Measurements from ENCODE around the gene LRRC10. TPM values are rescaled to one million over a fixed set of nuclear protein-coding genes. Genes with fewer than 3 reads are reported as not detected.

LRRC10 gene
- not detected for total RNA-seq
- not detected for polyA plus RNA-seq
- total RNA-seq: 0 reads per million in 6 experiments

GRCh38 chr12:69610729-69611128 is at the start of gene LRRC10:
Gene LRRC10 (minus strand): TSS chr12:69610907. CDS start chr12:69610838, 69 bp downstream.
- Mint-ChIP-seq H3K27ac (no peak within 1 kb of the TSS), H3K27me3 (peaks cover 0 to 7% (median 7%) of the 10 kb centered on the region in 5 donors), H3K4me3 (no peak within 1 kb of the TSS), H3K4me1 (peaks cover 0 to 8% (median 0%) of the 10 kb centered on the region in 4 donors), H3K9me3 (no peaks in the 10 kb centered on the region), H3K36me3 (no peaks in the 10 kb centered on the region)
- POLR2A ChIA-PET: no interaction called here
- no peak for ATAC-seq
- no peak for DNase-seq

GRCh38 chr12:69660164-69660863 is 49.6 kb upstream of the LRRC10 start:
- DNase-seq (no peak), ATAC-seq (no peak)
- no peaks in the 10 kb centered on the region for H3K36me3 Mint-ChIP-seq
- no peak overlapping the region for H3K27ac Mint-ChIP-seq
- no peak overlapping the region for H3K4me3 Mint-ChIP-seq
- peaks cover 2 to 39% (median 13%) of the 10 kb centered on the region in 5 donors for H3K27me3 Mint-ChIP-seq
- H3K9me3 Mint-ChIP-seq: no peaks in the 10 kb centered on the region
- no peaks in the 10 kb centered on the region for H3K4me1 Mint-ChIP-seq
- POLR2A ChIA-PET: no interaction called here

- H3K9me3 Mint-ChIP-seq: no peaks in the 10 kb centered on the region
Measured at GRCh38 chr12:69658203-69658602, 47.5 kb upstream of the LRRC10 start.

GRCh38 chr12:69657376-69658137 is 46.9 kb upstream of the LRRC10 start:
- no peak for ATAC-seq
- H3K4me1 Mint-ChIP-seq: no peaks in the 10 kb centered on the region
- no peak overlapping the region for H3K27ac Mint-ChIP-seq
- no peaks in the 10 kb centered on the region for H3K9me3 Mint-ChIP-seq
- DNase-seq: no peak
- no peak overlapping the region for H3K4me3 Mint-ChIP-seq
- no peaks in the 10 kb centered on the region for H3K36me3 Mint-ChIP-seq
- POLR2A ChIA-PET: no interaction called here
- H3K27me3 Mint-ChIP-seq: peaks cover 2 to 26% (median 10%) of the 10 kb centered on the region in 5 donors

More at GRCh38 chr12:69658203-69658602, 47.5 kb upstream of the LRRC10 start:
- no peaks in the 10 kb centered on the region for H3K4me1 Mint-ChIP-seq
- H3K27me3 Mint-ChIP-seq: peaks cover 2 to 27% (median 10%) of the 10 kb centered on the region in 5 donors
- no peak overlapping the region for H3K4me3 Mint-ChIP-seq
- POLR2A ChIA-PET: no interaction called here
- no peaks in the 10 kb centered on the region for H3K36me3 Mint-ChIP-seq
- ATAC-seq: no peak
- no peak overlapping the region for H3K27ac Mint-ChIP-seq
- no peak for DNase-seq

- DNase-seq (no peak), ATAC-seq (no peak)
- peaks cover 2 to 26% (median 11%) of the 10 kb centered on the region in 5 donors for H3K27me3 Mint-ChIP-seq
- no peak overlapping the region for H3K27ac Mint-ChIP-seq
- H3K9me3 Mint-ChIP-seq: no peaks in the 10 kb centered on the region
- no peaks in the 10 kb centered on the region for H3K4me1 Mint-ChIP-seq
- POLR2A ChIA-PET: no interaction called here
- H3K36me3 Mint-ChIP-seq: no peaks in the 10 kb centered on the region
- no peak overlapping the region for H3K4me3 Mint-ChIP-seq
Measured at GRCh38 chr12:69655616-69656340, 45.1 kb upstream of the LRRC10 start.

GRCh38 chr12:69653703-69654102 is 43.0 kb upstream of the LRRC10 start:
- Mint-ChIP-seq H3K27me3 (peaks cover 4 to 12% (median 9%) of the 10 kb centered on the region in 5 donors), H3K9me3 (no peaks in the 10 kb centered on the region)

GRCh38 chr12:69651922-69652321 is 41.2 kb upstream of the LRRC10 start:
- no peak for ATAC-seq
- Mint-ChIP-seq H3K27ac (no peak overlapping the region), H3K4me1 (no peaks in the 10 kb centered on the region), H3K4me3 (no peak overlapping the region), H3K9me3 (no peaks in the 10 kb centered on the region), H3K27me3 (peaks cover 8 to 19% (median 10%) of the 10 kb centered on the region in 5 donors), H3K36me3 (no peaks in the 10 kb centered on the region)
- POLR2A ChIA-PET: interaction anchor here (0.7 kb wide), 1 partner anchor 10 kb away, joined by 4 read pairs; no protein-coding TSS in a partner anchor
- DNase-seq: no peak

More at GRCh38 chr12:69653703-69654102, 43.0 kb upstream of the LRRC10 start:
- Mint-ChIP-seq H3K36me3 (no peaks in the 10 kb centered on the region), H3K4me3 (no peak overlapping the region), H3K4me1 (no peaks in the 10 kb centered on the region), H3K27ac (no peak overlapping the region)
- DNase-seq: no peak
- POLR2A ChIA-PET: no interaction called here
- no peak for ATAC-seq

GRCh38 chr12:69649529-69649928 is 38.8 kb upstream of the LRRC10 start:
- POLR2A ChIA-PET: no interaction called here

GRCh38 chr12:69648476-69648875 is 37.8 kb upstream of the LRRC10 start:
- Mint-ChIP-seq H3K4me3 (no peak overlapping the region), H3K9me3 (no peaks in the 10 kb centered on the region), H3K27me3 (peaks cover 5 to 15% (median 10%) of the 10 kb centered on the region in 5 donors), H3K36me3 (no peaks in the 10 kb centered on the region), H3K4me1 (no peaks in the 10 kb centered on the region), H3K27ac (no peak overlapping the region)
- ATAC-seq (no peak), DNase-seq (no peak)
- POLR2A ChIA-PET: no interaction called here

More at GRCh38 chr12:69649529-69649928, 38.8 kb upstream of the LRRC10 start:
- no peak for ATAC-seq
- H3K36me3 Mint-ChIP-seq: no peaks in the 10 kb centered on the region
- H3K4me3 Mint-ChIP-seq: no peak overlapping the region
- no peaks in the 10 kb centered on the region for H3K4me1 Mint-ChIP-seq
- no peaks in the 10 kb centered on the region for H3K9me3 Mint-ChIP-seq
- no peak for DNase-seq
- peaks cover 5 to 15% (median 10%) of the 10 kb centered on the region in 5 donors for H3K27me3 Mint-ChIP-seq
- no peak overlapping the region for H3K27ac Mint-ChIP-seq

- DNase-seq (no peak), ATAC-seq (no peak)
- Mint-ChIP-seq H3K36me3 (no peaks in the 10 kb centered on the region), H3K4me1 (no peaks in the 10 kb centered on the region), H3K27me3 (peaks cover 5 to 15% (median 10%) of the 10 kb centered on the region in 5 donors), H3K4me3 (no peak overlapping the region), H3K27ac (no peak overlapping the region), H3K9me3 (no peaks in the 10 kb centered on the region)
- POLR2A ChIA-PET: no interaction called here
Measured at GRCh38 chr12:69647178-69647577, 36.5 kb upstream of the LRRC10 start.

GRCh38 chr12:69645031-69645430 is 34.3 kb upstream of the LRRC10 start:
- DNase-seq: no peak
- POLR2A ChIA-PET: no interaction called here
- ATAC-seq: no peak
- H3K4me3 Mint-ChIP-seq: no peak overlapping the region
- no peaks in the 10 kb centered on the region for H3K4me1 Mint-ChIP-seq
- no peak overlapping the region for H3K27ac Mint-ChIP-seq
- H3K9me3 Mint-ChIP-seq: no peaks in the 10 kb centered on the region
- H3K36me3 Mint-ChIP-seq: no peaks in the 10 kb centered on the region
- H3K27me3 Mint-ChIP-seq: peaks cover 3 to 13% (median 7%) of the 10 kb centered on the region in 5 donors

GRCh38 chr12:69644511-69644910 is 33.8 kb upstream of the LRRC10 start:
- Mint-ChIP-seq H3K4me3 (no peak overlapping the region), H3K4me1 (peaks cover 0 to 1% (median under 1%) of the 10 kb centered on the region in 4 donors), H3K9me3 (no peaks in the 10 kb centered on the region), H3K27ac (no peak overlapping the region), H3K36me3 (no peaks in the 10 kb centered on the region), H3K27me3 (peaks cover 3 to 13% (median 7%) of the 10 kb centered on the region in 5 donors)
- DNase-seq (no peak), ATAC-seq (no peak)
- POLR2A ChIA-PET: no interaction called here

- H3K27ac Mint-ChIP-seq: no peak overlapping the region
- peaks cover 0 to 4% (median 0%) of the 10 kb centered on the region in 5 donors for H3K27me3 Mint-ChIP-seq
Measured at GRCh38 chr12:69642531-69642930, 31.8 kb upstream of the LRRC10 start.

More at GRCh38 chr12:69642531-69642930, 31.8 kb upstream of the LRRC10 start:
- Mint-ChIP-seq H3K4me3 (no peak overlapping the region), H3K4me1 (peaks cover 0 to 2% (median 1%) of the 10 kb centered on the region in 4 donors), H3K36me3 (no peaks in the 10 kb centered on the region), H3K9me3 (no peaks in the 10 kb centered on the region)
- DNase-seq (no peak), ATAC-seq (no peak)
- POLR2A ChIA-PET: no interaction called here

All from naive thymus-derived CD8-positive, alpha-beta T cell (primary cell).